K562 (cell line): ENCODE measurements around the gene PRTN3. TPM values are rescaled to one million over a fixed set of nuclear protein-coding genes. Genes with fewer than 3 reads are reported as not detected.
A peak's percentile ranks its signal among the peaks of the same experiment; 100 is the strongest.

Experiments used
- CHD7 ChIP-seq: fragments of 200-600 bp; sonication (generic); IDR thresholded peaks from one replicate; pipeline ENCODE4 v1.6.1; 2012; ENCODE audit warnings: mild to moderate bottlenecking, low read depth, low read length, inconsistent platforms
- ETS1 ChIP-seq: conservative IDR thresholded peaks from 2 replicates; pipeline ENCODE4 v1.6.1; 2011; ENCODE audit warnings: low read depth, mild to moderate bottlenecking, low read length; ENCODE audit not compliant: control insufficient read depth
- ETV1 ChIP-seq: fragments of 450-650 bp; conservative IDR thresholded peaks from 2 replicates; pipeline ENCODE4 v1.6.1; 2016; ENCODE audit warnings: missing genetic modification characterization, control low read depth, low read depth, missing compliant biosample characterization
- MCM5 ChIP-seq: fragments of 450-650 bp; IDR thresholded peaks from 2 replicates; pipeline ENCODE4 v1.6.1; 2016; ENCODE audit warnings: low read depth
- NUFIP1 ChIP-seq: fragments of 450-650 bp; IDR thresholded peaks from 2 replicates; pipeline ENCODE4 v1.6.1; 2018; ENCODE audit not compliant: partially characterized antibody
- POU5F1 ChIP-seq: fragments of 150-350 bp; IDR thresholded peaks from 2 replicates; pipeline ENCODE4 v1.6.1; 2014; ENCODE audit warnings: borderline replicate concordance, low read length, low read depth, mild to moderate bottlenecking; ENCODE audit not compliant: partially characterized antibody
- SFPQ ChIP-seq: fragments of 200-400 bp; formaldehyde crosslinking; IDR thresholded peaks from 2 replicates; pipeline ENCODE4 v1.6.1; 2017; ENCODE audit warnings: mild to moderate bottlenecking, low read depth, low read length, moderate library complexity
- SUPT5H ChIP-seq: fragments of 450-650 bp; IDR thresholded peaks from 2 replicates; pipeline ENCODE4 v1.6.1; 2016
- ZNF121 ChIP-seq: sonication (generic); formaldehyde crosslinking; conservative IDR thresholded peaks from 2 replicates; pipeline ENCODE4 v1.8.0; 2022; ENCODE audit warnings: missing genetic modification reagents
- ZNF165 ChIP-seq: fragments of 250-450 bp; sonication (Bioruptor Pico); IDR thresholded peaks from 2 replicates; pipeline ENCODE4 v1.4.0; 2020; ENCODE audit warnings: borderline replicate concordance
- ZNF316 ChIP-seq: fragments of 450-650 bp; IDR thresholded peaks from 2 replicates; pipeline ENCODE4 v1.6.1; 2016
- ZNF41 ChIP-seq: fragments of 250-450 bp; sonication (Bioruptor Pico); conservative IDR thresholded peaks from 2 replicates; pipeline ENCODE4 v1.4.0; 2020; ENCODE audit warnings: mild to moderate bottlenecking
- ZNF76 ChIP-seq: fragments of 250-450 bp; sonication (Bioruptor Pico); IDR thresholded peaks from 2 replicates; pipeline ENCODE4 v1.4.0; 2020; ENCODE audit warnings: mild to moderate bottlenecking, moderate library complexity, borderline replicate concordance
- polyA plus RNA-seq, 8 experiments: library from polyadenylated mRNA; depleted of rRNA in 4 of 8; stranded (reverse) in 5 of 8; unstranded in 3 of 8; fragments of >200 nt; fragmentation: Nextera tagmentation in 2 of 8; fragmentation: Illumina TruSeq in 1 of 8; extraction: Ambion mirVana in 2 of 8; extraction: Trizol in 1 of 8; gene quantifications; 2 replicates each; pipeline versions ENCODE4 v1.2.1 to v1.2.3, GENCODE V29; 2011 to 2014; ENCODE audit warnings: inconsistent platforms in 1 of 8, missing spikeins in 1 of 8
- total RNA-seq, 7 experiments: library from RNA; depleted of rRNA in 6 of 7; stranded (reverse); fragments of >200 nt in 6 of 7; fragmentation: Illumina TruSeq in 2 of 7; extraction: Trizol in 2 of 7; gene quantifications; 2 replicates each; pipeline versions ENCODE4 v1.2.1 to v1.2.3, GENCODE V29; 2011 to 2021; ENCODE audit warnings: low replicate concordance in 1 of 7

The PRTN3 gene
- total and polyA plus RNA-seq, 9 of the 15 experiments (the other 6 are each of a cell fraction or from before 2014, with no cell fraction given): 0.14 to 0.86 (median 0.43) TPM; not detected in 3

- TF ChIP-seq POU5F1 (no peak), SFPQ (no peak), SUPT5H (peak; percentile 46), ZNF316 (no peak), ZNF41 (CRISPR knock-in tag) (no peak), NUFIP1 (no peak), ETS1 (peak; percentile 74), ZNF76 (CRISPR knock-in tag) (no peak), ETV1 (no peak), MCM5 (no peak), ZNF121 (no peak), CHD7 (no peak), ZNF165 (CRISPR knock-in tag) (no peak)
These were observed 21.2 kb downstream of the PRTN3 start (continued) for GRCh38 chr19:861756-862580.
